Body of pancreas (tissue), 4 donors: ENCODE data around the gene SBNO2. TPM values are rescaled to one million over a fixed set of nuclear protein-coding genes. Genes with fewer than 3 reads are reported as not detected.

Source experiments
- ATAC-seq: fragments of 150-250 bp; one replicate; pipeline ENCODE4 v1.9.1; 2016
- DNase-seq, 4 donors: peaks; one replicate each; pipeline ENCODE4 v3.0.0-alpha.2; 2019
- H3K27ac ChIP-seq, 4 donors: fragments of 200-600 bp; sonication (generic); 1 replicate in 3 of 4; 2 replicates in 1 of 4; pipeline versions ENCODE4 v1.5.1 to v1.6.1; 2016 to 2019; ENCODE audit warnings: mild to moderate bottlenecking in 1 of 4, mixed read lengths in 1 of 4, moderate library complexity in 1 of 4
- H3K27me3 ChIP-seq, 2 donors: fragments of 200-600 bp; sonication (generic); one replicate each; pipeline ENCODE4 v1.6.0; 2016; ENCODE audit warnings: mild to moderate bottlenecking in 1 of 2
- H3K36me3 ChIP-seq, 2 donors: fragments of 200-600 bp; sonication (generic); replicated peaks in 1 of 2; 2 replicates each; pipeline ENCODE4 v1.5.1; 2016; ENCODE audit warnings: low read depth in 2 of 2; ENCODE audit not compliant: insufficient read depth in 1 of 2
- H3K4me1 ChIP-seq: fragments of 200-600 bp; sonication (generic); one replicate; pipeline ENCODE4 v1.6.0; 2016
- H3K4me3 ChIP-seq, 2 donors: fragments of 200-600 bp; sonication (generic); 1 replicate in 1 of 2; 2 replicates in 1 of 2; pipeline ENCODE4 v1.5.1; 2016 to 2019
- H3K9me3 ChIP-seq, 3 donors: fragments of 200-600 bp; sonication (generic); 1 replicate in 2 of 3; 2 replicates in 1 of 3; pipeline ENCODE4 v1.5.1; 2016
- POLR2A ChIP-seq, 3 donors: fragments of 450-650 bp; IDR thresholded peaks; one replicate each; pipeline ENCODE4 v1.6.1; 2016; ENCODE audit warnings: antibody characterized with exemption in 3 of 3, mild to moderate bottlenecking in 2 of 3
- WGBS, 2 donors: methylation state at CpG; one replicate each; pipeline ENCODE4 v1.1.5; 2017; 5-methylcytosine and 5-hydroxymethylcytosine counted together
- intact Hi-C: fragments of 100-400 bp; cut with DNase I; formaldehyde crosslinking; loops from one replicate; pipeline ENCODE4 v1.15.1; 2023
- total RNA-seq, 2 donors: library from RNA; depleted of rRNA; stranded (reverse); fragments of >200 nt; gene quantifications; one replicate each; pipeline ENCODE4 v1.1.0, GENCODE V29; 2016
- TF ChIP-seq, protein P1 (sequence below), 7 experiments: fragments of 450-650 bp in 4 of 7; fragments of 200-600 bp in 3 of 7; sonication (generic) in 3 of 7; IDR thresholded peaks; one replicate each; pipeline ENCODE4 v1.5.1; 2016 to 2019; ENCODE audit warnings: antibody characterized with exemption in 7 of 7

SBNO2 gene
- total RNA-seq, 2 donors from 2014 or later = 14.0 to 30.7 TPM

DNA sequence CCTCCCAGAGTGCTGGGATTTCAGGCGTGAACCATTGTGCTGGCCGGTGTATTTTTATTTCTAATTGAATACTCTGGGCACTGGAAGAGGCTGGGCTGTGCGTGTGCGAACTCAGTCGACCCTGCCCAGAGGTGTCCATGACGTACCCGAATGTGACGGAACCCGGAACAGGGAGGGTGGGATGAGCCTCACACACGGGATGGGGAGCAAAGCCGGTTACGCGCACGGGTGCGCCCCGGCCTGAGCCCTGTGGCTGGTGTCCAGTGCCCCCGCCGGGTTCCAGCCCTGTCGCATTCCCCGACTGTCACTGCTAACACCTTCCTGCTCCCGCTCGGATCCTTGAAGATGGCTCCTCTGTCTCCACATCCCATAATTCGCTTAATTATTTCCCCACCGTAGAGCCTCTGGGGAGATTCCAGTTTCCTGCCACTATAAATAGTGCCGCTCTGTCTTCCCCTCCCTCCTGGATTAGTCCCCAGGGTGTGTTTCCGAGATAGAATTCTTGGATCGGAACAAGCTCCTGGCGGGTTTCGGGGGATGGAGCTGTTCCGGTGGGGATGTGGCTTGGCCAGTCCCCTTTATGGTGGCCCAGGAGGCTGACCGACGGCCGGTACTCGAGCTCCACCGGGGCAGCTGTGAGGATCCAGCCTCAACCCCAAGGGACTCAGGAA lies 22.0 kb downstream of the SBNO2 start:
- peak; percentile 12 for ATAC-seq
- peak in 1 of 4 donors; percentile 27 for DNase-seq
- intact Hi-C loops = no loop called here
- 80 to 84% methylated on average over 29 to 35 of the region's 35 CpGs for WGBS, 2 donors
- Histone ChIP-seq H3K9me3 (no peaks in the 10 kb centered on the region), H3K36me3 (peaks cover 0 to 5% of the 10 kb centered on the region in 2 donors), H3K4me1 (peaks cover 27% of the 10 kb centered on the region), H3K27ac (peak overlapping the region in 2 of 4 donors; percentile 48 to 61), H3K4me3 (no peak overlapping the region), H3K27me3 (no peaks in the 10 kb centered on the region)
- TF ChIP-seq POLR2A (IDR thresholded peaks at IDR 0.05) = no peak
- TF ChIP-seq, protein P1, sequence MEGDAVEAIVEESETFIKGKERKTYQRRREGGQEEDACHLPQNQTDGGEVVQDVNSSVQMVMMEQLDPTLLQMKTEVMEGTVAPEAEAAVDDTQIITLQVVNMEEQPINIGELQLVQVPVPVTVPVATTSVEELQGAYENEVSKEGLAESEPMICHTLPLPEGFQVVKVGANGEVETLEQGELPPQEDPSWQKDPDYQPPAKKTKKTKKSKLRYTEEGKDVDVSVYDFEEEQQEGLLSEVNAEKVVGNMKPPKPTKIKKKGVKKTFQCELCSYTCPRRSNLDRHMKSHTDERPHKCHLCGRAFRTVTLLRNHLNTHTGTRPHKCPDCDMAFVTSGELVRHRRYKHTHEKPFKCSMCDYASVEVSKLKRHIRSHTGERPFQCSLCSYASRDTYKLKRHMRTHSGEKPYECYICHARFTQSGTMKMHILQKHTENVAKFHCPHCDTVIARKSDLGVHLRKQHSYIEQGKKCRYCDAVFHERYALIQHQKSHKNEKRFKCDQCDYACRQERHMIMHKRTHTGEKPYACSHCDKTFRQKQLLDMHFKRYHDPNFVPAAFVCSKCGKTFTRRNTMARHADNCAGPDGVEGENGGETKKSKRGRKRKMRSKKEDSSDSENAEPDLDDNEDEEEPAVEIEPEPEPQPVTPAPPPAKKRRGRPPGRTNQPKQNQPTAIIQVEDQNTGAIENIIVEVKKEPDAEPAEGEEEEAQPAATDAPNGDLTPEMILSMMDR (IDR thresholded peaks at IDR 0.05) = no peak

GRCh38 chr19:1151037-1151724 lies 22.9 kb downstream of the SBNO2 start:
- no peaks in the 10 kb centered on the region for H3K27me3 ChIP-seq
- TF ChIP-seq, protein P1 (IDR thresholded peaks at IDR 0.05) = no peak
- TF ChIP-seq POLR2A (IDR thresholded peaks at IDR 0.05) = no peak
- WGBS, 2 donors = 92 to 93% methylated on average over 6 to 12 of the region's 12 CpGs
- ATAC-seq (no peak), DNase-seq (no peak)
- H3K36me3 ChIP-seq = peaks cover 0 to 7% of the 10 kb centered on the region in 2 donors
- intact Hi-C loops = no loop called here
- H3K4me3 ChIP-seq = no peak overlapping the region
- peak overlapping the region in 3 of 4 donors; percentile 7 to 61 (median 48) for H3K27ac ChIP-seq
- peaks cover 27% of the 10 kb centered on the region for H3K4me1 ChIP-seq
- no peaks in the 10 kb centered on the region for H3K9me3 ChIP-seq

DNA sequence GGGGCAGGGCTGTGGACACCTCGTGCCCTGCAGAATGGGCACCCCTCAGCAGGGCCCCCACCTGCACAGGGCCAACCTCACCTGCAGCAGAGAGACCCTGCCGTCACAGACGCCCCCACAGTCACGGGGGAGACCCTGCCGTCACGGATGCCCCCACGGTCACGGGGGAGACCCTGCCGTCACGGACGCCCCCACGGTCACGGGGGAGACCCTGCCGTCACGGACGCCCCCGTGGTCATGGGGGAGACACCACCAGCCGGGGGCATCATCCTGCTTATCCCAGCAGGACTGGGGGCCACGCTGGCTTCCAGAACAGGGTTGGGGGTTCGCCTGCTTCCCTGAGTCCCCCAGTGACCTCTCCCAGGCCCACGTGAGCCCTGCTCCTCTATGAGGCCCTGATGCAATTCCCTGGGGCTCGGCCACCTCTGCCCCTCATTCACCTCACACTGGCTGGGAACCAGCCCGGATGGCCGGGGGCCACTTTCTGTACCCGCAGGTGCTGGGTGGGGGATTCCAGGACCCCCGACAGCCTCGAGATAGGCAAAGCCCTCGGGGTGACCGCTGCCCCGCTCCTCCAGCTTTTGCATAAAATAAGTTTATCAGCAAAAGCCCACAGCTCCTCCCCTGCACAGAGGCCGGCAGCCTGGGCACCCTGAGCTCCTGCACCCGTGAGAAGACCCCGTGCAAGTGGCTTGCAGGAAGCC lies 23.6 kb downstream of the SBNO2 start:
- no peak for TF ChIP-seq POLR2A (IDR thresholded peaks at IDR 0.05)
- TF ChIP-seq, protein P1 (IDR thresholded peaks at IDR 0.05) = no peak
- no peak for DNase-seq
- Histone ChIP-seq H3K27me3 (no peaks in the 10 kb centered on the region), H3K27ac (no peak overlapping the region), H3K9me3 (no peaks in the 10 kb centered on the region), H3K4me3 (no peak overlapping the region), H3K4me1 (peaks cover 20% of the 10 kb centered on the region), H3K36me3 (peaks cover 0 to 7% of the 10 kb centered on the region in 2 donors)
- no peak for ATAC-seq
- 89 to 92% methylated on average over 13 to 33 of the region's 33 CpGs for WGBS, 2 donors
- intact Hi-C loops = no loop called here

- no peaks in the 10 kb centered on the region for H3K9me3 ChIP-seq
- no peaks in the 10 kb centered on the region for H3K27me3 ChIP-seq
- no peak for DNase-seq
- H3K4me3 ChIP-seq = no peak overlapping the region
- no peak for TF ChIP-seq POLR2A (IDR thresholded peaks at IDR 0.05)
- TF ChIP-seq, protein P1 (IDR thresholded peaks at IDR 0.05) = no peak
- intact Hi-C loops = no loop called here
- H3K4me1 ChIP-seq = peaks cover 10% of the 10 kb centered on the region
- 88 to 94% methylated on average over 12 to 27 of the region's 39 CpGs for WGBS, 2 donors
- no peak overlapping the region for H3K27ac ChIP-seq
- H3K36me3 ChIP-seq = peaks cover 0 to 7% of the 10 kb centered on the region in 2 donors
- no peak for ATAC-seq
These were observed 24.6 kb downstream of the SBNO2 start for GRCh38 chr19:1149259-1150045.
